HepG2 (cell line): ENCODE data around the gene RFX2. TPM values are rescaled to one million over a fixed set of nuclear protein-coding genes. Genes with fewer than 3 reads are reported as not detected.

ENCODE experiments used
- ATAC-seq: fragments of 200-7000 bp; cut with Tn5 transposase; 3 replicates; pipeline ENCODE4 v1.9.1; 2020; ENCODE audit warnings: mild to moderate bottlenecking, moderate library complexity
- BruUV-seq: library from RNA; stranded (reverse); fragments of 400-500 nt; replicated peaks from 2 replicates; lab custom pipeline; 2021; lab: Mats Ljungman, UMichigan
- CTCF ChIA-PET: fragments of 300-600 bp; formaldehyde crosslinking; extraction: SDS; loops from one replicate; lab custom pipeline; 2021; ENCODE audit warnings: low total read pairs, inconsistent platforms, low intra/inter-chr PET ratio; lab: Yijun Ruan, JAX
- POLR2A ChIA-PET: fragments of 350-600 bp; sonication (Branson Sonifier 250); formaldehyde crosslinking; loops from one replicate; lab custom pipeline; 2020; ENCODE audit warnings: antibody characterized with exemption, inconsistent platforms; lab: Yijun Ruan, JAX
- DNase-seq: peaks from one replicate; pipeline ENCODE4 v3.0.0-alpha.2; 2015; ENCODE audit warnings: low spot score
- FAIRE-seq: peaks from 3 replicates; lab custom pipeline; 2011; peaks lifted over from hg19 to GRCh38; lab: Jason Lieb, UNC
- H2AFZ ChIP-seq: one replicate; pipeline ENCODE4 v1.6.1; 2011; ENCODE audit warnings: low read length, inconsistent platforms
- H3K27ac ChIP-seq: fragments of 300-600 bp; 3 replicates; pipeline ENCODE4 v1.8.0; 2011; ENCODE audit warnings: mixed run types, mild to moderate bottlenecking, mixed read lengths, low read length, inconsistent platforms; ENCODE audit not compliant: insufficient read depth; ENCODE audit errors: extremely low read length
- H3K27me3 ChIP-seq, 2 experiments: fragments of 200-600 bp in 1 of 2; 2 replicates in 1 of 2; 3 replicates in 1 of 2; pipeline versions ENCODE4 v1.6.0 to v1.8.0; 2011; ENCODE audit warnings: low read length in 2 of 2, mild to moderate bottlenecking in 2 of 2, moderate library complexity in 2 of 2, inconsistent platforms in 1 of 2; ENCODE audit not compliant: insufficient read depth in 2 of 2, control insufficient read depth in 1 of 2
- H3K36me3 ChIP-seq, 2 experiments: fragments of 200-600 bp in 1 of 2; replicated peaks in 1 of 2; 2 replicates in 1 of 2; 3 replicates in 1 of 2; pipeline versions ENCODE4 v1.5.1 to v1.8.0; 2011; ENCODE audit warnings: low read length in 2 of 2, inconsistent platforms in 1 of 2; ENCODE audit not compliant: insufficient read depth in 2 of 2, control insufficient read depth in 1 of 2
- H3K4me1 ChIP-seq: 2 replicates; pipeline ENCODE4 v1.5.1; 2012; ENCODE audit warnings: low read length, inconsistent platforms; ENCODE audit not compliant: insufficient read depth
- H3K4me2 ChIP-seq: 2 replicates; pipeline ENCODE4 v1.6.0; 2011; ENCODE audit warnings: low read depth, low read length, inconsistent platforms
- H3K4me3 ChIP-seq, 3 experiments: fragments of 200-600 bp in 1 of 3; sonication (generic), shearing (Covaris generic) in 1 of 3; replicated peaks in 1 of 3; 2 replicates each; pipeline ENCODE4 v1.5.1; 2011 to 2016; ENCODE audit warnings: low read length in 3 of 3, inconsistent platforms in 2 of 3, low read depth in 2 of 3, mild to moderate bottlenecking in 2 of 3, control low read depth in 1 of 3, mixed read lengths in 1 of 3; ENCODE audit not compliant: insufficient read depth in 1 of 3
- H3K79me2 ChIP-seq: one replicate; pipeline ENCODE4 v1.6.1; 2011; ENCODE audit warnings: low read length, inconsistent platforms; ENCODE audit not compliant: insufficient read depth
- H3K9ac ChIP-seq: 2 replicates; pipeline ENCODE4 v1.6.0; 2011; ENCODE audit warnings: mild to moderate bottlenecking, low read depth, low read length, inconsistent platforms; ENCODE audit not compliant: insufficient read depth
- H3K9me3 ChIP-seq: 2 replicates; pipeline ENCODE4 v1.5.1; 2012; ENCODE audit warnings: mild to moderate bottlenecking, low read length
- H4K20me1 ChIP-seq: 2 replicates; pipeline ENCODE4 v1.6.0; 2011; ENCODE audit warnings: inconsistent platforms, mild to moderate bottlenecking, low read length, moderate library complexity; ENCODE audit not compliant: insufficient read depth
- BHLHE40 ChIP-seq: IDR thresholded peaks from 2 replicates; pipeline ENCODE4 v1.6.1; 2011; ENCODE audit warnings: low read length, improper control_type of control experiment
- BRD4 ChIP-seq: sonication (generic); formaldehyde crosslinking; IDR thresholded peaks from 2 replicates; pipeline ENCODE4 v1.4.0; 2020; ENCODE audit warnings: missing genetic modification reagents
- CTCF ChIP-seq: sonication (generic); formaldehyde crosslinking; IDR thresholded peaks from 2 replicates; pipeline ENCODE4 v1.5.0; 2020; ENCODE audit warnings: mild to moderate bottlenecking, missing genetic modification reagents, moderate library complexity
- E2F1 ChIP-seq: sonication (generic); formaldehyde crosslinking; IDR thresholded peaks from 2 replicates; pipeline ENCODE4 v1.5.0; 2020; ENCODE audit warnings: missing genetic modification reagents
- FOXA3 ChIP-seq: IDR thresholded peaks from 2 replicates; pipeline ENCODE4 v1.6.1; 2016; ENCODE audit warnings: missing genetic modification reagents, missing compliant biosample characterization
- GMEB2 ChIP-seq: IDR thresholded peaks from 2 replicates; pipeline ENCODE4 v1.6.1; 2016; ENCODE audit warnings: missing biosample characterization, missing genetic modification reagents, low read depth
- SIX4 ChIP-seq: sonication (generic); formaldehyde crosslinking; IDR thresholded peaks from 2 replicates; pipeline ENCODE4 v1.4.0; 2020; ENCODE audit warnings: missing genetic modification reagents
- SMYD3 ChIP-seq: sonication (generic); formaldehyde crosslinking; IDR thresholded peaks from 2 replicates; pipeline ENCODE4 v1.8.1; 2023; ENCODE audit warnings: mild to moderate bottlenecking, missing genetic modification reagents
- THRA ChIP-seq: sonication (generic); formaldehyde crosslinking; IDR thresholded peaks from 2 replicates; pipeline ENCODE4 v1.4.0; 2020; ENCODE audit warnings: missing genetic modification reagents, borderline replicate concordance
- ZFP91 ChIP-seq: sonication (generic); formaldehyde crosslinking; IDR thresholded peaks from 2 replicates; pipeline ENCODE4 v1.9.0; 2022; ENCODE audit warnings: missing genetic modification reagents, mild to moderate bottlenecking, borderline replicate concordance
- ZFYVE20 ChIP-seq: sonication (generic); formaldehyde crosslinking; IDR thresholded peaks from 2 replicates; pipeline ENCODE4 v1.8.0; 2023; ENCODE audit warnings: low read depth, mild to moderate bottlenecking, moderate library complexity, missing genetic modification reagents, borderline replicate concordance
- ZNF124 ChIP-seq: sonication (generic); formaldehyde crosslinking; IDR thresholded peaks from 2 replicates; pipeline ENCODE4 v1.4.0; 2020; ENCODE audit warnings: missing genetic modification reagents
- ZNF263 ChIP-seq: sonication (generic); formaldehyde crosslinking; IDR thresholded peaks from 2 replicates; pipeline ENCODE4 v1.4.0; 2020; ENCODE audit warnings: missing genetic modification reagents
- ZNF589 ChIP-seq: sonication (generic); formaldehyde crosslinking; conservative IDR thresholded peaks from 2 replicates; pipeline ENCODE4 v1.8.0; 2022; ENCODE audit warnings: mild to moderate bottlenecking, moderate library complexity, missing genetic modification reagents
- WGBS: methylation state at CpG from one replicate; pipeline ENCODE4 v1.1.6; 2017; ENCODE audit warnings: low lambda C conversion rate; 5-methylcytosine and 5-hydroxymethylcytosine counted together
- in situ Hi-C: cut with HindIII; loops from 2 replicates; pipeline ENCODE4 v1.10.0; 2017; ENCODE audit warnings: low pct_unique_long_range_greater_than_20kb; ENCODE audit not compliant: extremely low pct_ligation_motif_present
- intact Hi-C: fragments of 100-400 bp; cut with micrococcal nuclease; formaldehyde crosslinking; loops from one replicate; pipeline ENCODE4 v1.10.0; 2022; ENCODE audit not compliant: unreplicated experiment
- polyA plus RNA-seq, 8 experiments: library from polyadenylated mRNA; depleted of rRNA in 3 of 8; stranded (reverse) in 7 of 8; unstranded in 1 of 8; fragments of >200 nt; fragmentation: Illumina TruSeq in 4 of 8; extraction: Trizol in 4 of 8; gene quantifications; 2 replicates each; pipeline versions ENCODE4 v1.2.1 to v1.2.3, GENCODE V29; 2011 to 2016; ENCODE audit warnings: low read depth in 4 of 8, missing spikeins in 1 of 8, mixed read lengths in 1 of 8; ENCODE audit not compliant: insufficient read depth in 1 of 8
- total RNA-seq, 5 experiments: library from RNA; depleted of rRNA; stranded (reverse); fragments of >200 nt; fragmentation: Illumina TruSeq; extraction: Trizol; gene quantifications; 2 replicates each; pipeline ENCODE4 v1.2.3, GENCODE V29; 2016; ENCODE audit warnings: low read depth in 1 of 5

The RFX2 gene
- total and polyA plus RNA-seq, 2 of the 13 experiments (the other 11 are each of a cell fraction or from before 2014, with no cell fraction given) = 2.8 to 3.3 TPM

- no peak for TF ChIP-seq SIX4 (CRISPR knock-in tag)
- 0 out of 2 replicates have a peak, but pooled peaks have one; percentile 2 for TF ChIP-seq BHLHE40
- no peak for TF ChIP-seq SMYD3
- no peak for TF ChIP-seq ZNF589 (CRISPR knock-in tag)
- TF ChIP-seq FOXA3 (CRISPR knock-in tag) = peak; percentile 77
- TF ChIP-seq CTCF (CRISPR knock-in tag) = peak; percentile 37
- TF ChIP-seq BRD4 (CRISPR knock-in tag) = no peak
- no peak for TF ChIP-seq ZFP91 (CRISPR knock-in tag)
Observed at GRCh38 chr19:6056282-6056741, 54.0 kb downstream of the RFX2 start (continued).

- in situ Hi-C loops (no loop called here), intact Hi-C loops (no loop called here)
- BruUV-seq = no TSS peak
- H3K79me2 ChIP-seq = no peaks in the 10 kb centered on the region
- no peak overlapping the region for H3K9ac ChIP-seq
- no peak overlapping the region for H3K4me3 ChIP-seq
- 81% methylated on average over 4 of the region's 4 CpGs for WGBS
- H3K27me3 ChIP-seq = no peaks in the 10 kb centered on the region
- no peaks in the 10 kb centered on the region for H4K20me1 ChIP-seq
- no peak overlapping the region for H3K4me2 ChIP-seq
- peaks cover 24% of the 10 kb centered on the region for H3K4me1 ChIP-seq
- POLR2A ChIA-PET = interaction anchor here (1.9 kb wide), 1 partner anchor 56 kb away, joined by 4 read pairs; no protein-coding TSS in a partner anchor
- FAIRE-seq (no peak), ATAC-seq (no peak), DNase-seq (no peak)
- H2AFZ ChIP-seq = no peak overlapping the region
- H3K9me3 ChIP-seq = no peaks in the 10 kb centered on the region
- no peaks in the 10 kb centered on the region for H3K36me3 ChIP-seq
- CTCF ChIA-PET = interaction anchor here (0.8 kb wide), 1 partner anchor 70 kb away, joined by 4 read pairs; no protein-coding TSS in a partner anchor
- no peak overlapping the region for H3K27ac ChIP-seq
- TF ChIP-seq ZNF124 (CRISPR knock-in tag) (no peak), E2F1 (CRISPR knock-in tag) (no peak), GMEB2 (CRISPR knock-in tag) (no peak), THRA (CRISPR knock-in tag) (no peak), ZNF263 (no peak), ZFYVE20 (CRISPR knock-in tag) (no peak)
Observed at GRCh38 chr19:6055013-6055795, 55.1 kb downstream of the RFX2 start.
